Neural cell (in vitro differentiated cells): ENCODE results near the gene BCO1. TPM values are rescaled to one million over a fixed set of nuclear protein-coding genes. Genes with fewer than 3 reads are reported as not detected.

Source experiments
- H2AFZ ChIP-seq: fragments of 200-600, 300-800 bp; sonication (generic), shearing (Covaris generic); 2 replicates; pipeline ENCODE4 v1.6.0; 2014; ENCODE audit warnings: low read depth, mild to moderate bottlenecking, antibody characterized with exemption, low read length, moderate library complexity
- H3F3A ChIP-seq: fragments of 200-600 bp; shearing (Covaris generic); 2 replicates; pipeline ENCODE4 v1.6.1; 2016; ENCODE audit warnings: mild to moderate bottlenecking, moderate library complexity, mixed read lengths, antibody characterized with exemption, low read length; ENCODE audit not compliant: insufficient read depth, poor library complexity, severe bottlenecking
- H3K27ac ChIP-seq: fragments of 200-600, 300-800 bp; sonication (generic), shearing (Covaris generic); 2 replicates; pipeline ENCODE4 v1.5.1; 2014; ENCODE audit warnings: mild to moderate bottlenecking, low read length, moderate library complexity
- H3K27me3 ChIP-seq: fragments of 300-800, 200-600 bp; sonication (generic), shearing (Covaris generic); 2 replicates; pipeline ENCODE4 v1.6.0; 2014; ENCODE audit warnings: mild to moderate bottlenecking, low read depth, low read length, moderate library complexity; ENCODE audit not compliant: insufficient read depth
- H3K36me3 ChIP-seq: fragments of 300-800, 200-600 bp; sonication (generic), shearing (Covaris generic); 2 replicates; pipeline ENCODE4 v1.5.1; 2014; ENCODE audit warnings: mild to moderate bottlenecking, antibody characterized with exemption, low read length, moderate library complexity; ENCODE audit not compliant: insufficient read depth
- H3K4me2 ChIP-seq: fragments of 300-800, 200-600 bp; sonication (generic), shearing (Covaris generic); 2 replicates; pipeline ENCODE4 v1.6.0; 2014; ENCODE audit warnings: mild to moderate bottlenecking, low read length
- H3K4me3 ChIP-seq: fragments of 300-800, 200-600 bp; sonication (generic), shearing (Covaris generic); 2 replicates; pipeline ENCODE4 v1.5.1; 2014; ENCODE audit warnings: mild to moderate bottlenecking, low read length, moderate library complexity
- H3K79me2 ChIP-seq: fragments of 200-600 bp; shearing (Covaris generic); replicated peaks from 2 replicates; pipeline ENCODE4 v1.6.0; 2014; ENCODE audit warnings: mild to moderate bottlenecking, low read length, moderate library complexity; ENCODE audit not compliant: insufficient read depth
- H3K9ac ChIP-seq: fragments of 300-800, 200-600 bp; sonication (generic), shearing (Covaris generic); 2 replicates; pipeline ENCODE4 v1.6.1; 2016; ENCODE audit warnings: mild to moderate bottlenecking, low read length, mixed read lengths
- H3K9me2 ChIP-seq: fragments of 200-600 bp; shearing (Covaris generic); 2 replicates; pipeline ENCODE4 v1.6.1; 2016; ENCODE audit warnings: mild to moderate bottlenecking, low read length, mixed read lengths; ENCODE audit not compliant: insufficient read depth
- H3K9me3 ChIP-seq: fragments of 200-600, 300-800 bp; sonication (generic), shearing (Covaris generic); 2 replicates; pipeline ENCODE4 v1.6.1; 2016; ENCODE audit warnings: mild to moderate bottlenecking, mixed run types, low read length, moderate library complexity, mixed read lengths
- H4K20me1 ChIP-seq: fragments of 200-600 bp; shearing (Covaris generic); 2 replicates; pipeline ENCODE4 v1.6.1; 2016; ENCODE audit warnings: mild to moderate bottlenecking, mixed run types; ENCODE audit not compliant: insufficient read depth
- CTCF ChIP-seq: fragments of 450-650 bp; IDR thresholded peaks from 2 replicates; pipeline ENCODE4 v1.5.1; 2014; ENCODE audit warnings: antibody characterized with exemption, mild to moderate bottlenecking, moderate library complexity; ENCODE audit not compliant: poor library complexity, severe bottlenecking
- EP300 ChIP-seq: fragments of 450-650 bp; conservative IDR thresholded peaks from 2 replicates; pipeline ENCODE4 v1.6.1; 2014; ENCODE audit warnings: antibody characterized with exemption, mild to moderate bottlenecking, moderate library complexity; ENCODE audit not compliant: poor library complexity, severe bottlenecking
- EZH2 ChIP-seq: fragments of 200-600, 300-800 bp; shearing (Covaris generic), sonication (generic); IDR thresholded peaks from 2 replicates; pipeline ENCODE4 v1.6.1; 2014; ENCODE audit warnings: antibody characterized with exemption, low read length, borderline replicate concordance, mild to moderate bottlenecking; ENCODE audit not compliant: insufficient read depth, poor library complexity, severe bottlenecking
- MXI1 ChIP-seq: fragments of 450-650 bp; conservative IDR thresholded peaks from 2 replicates; pipeline ENCODE4 v1.6.1; 2014; ENCODE audit warnings: antibody characterized with exemption, mild to moderate bottlenecking; ENCODE audit not compliant: poor library complexity, severe bottlenecking
- POLR2AphosphoS5 ChIP-seq: IDR thresholded peaks from 2 replicates; pipeline ENCODE4 v1.6.1; 2012
- RAD21 ChIP-seq: fragments of 450-650 bp; conservative IDR thresholded peaks from 2 replicates; pipeline ENCODE4 v1.6.1; 2014; ENCODE audit warnings: antibody characterized with exemption, mild to moderate bottlenecking, moderate library complexity
- SMC3 ChIP-seq: fragments of 450-650 bp; conservative IDR thresholded peaks from 2 replicates; pipeline ENCODE4 v1.6.1; 2014; ENCODE audit warnings: antibody characterized with exemption, mild to moderate bottlenecking, moderate library complexity; ENCODE audit not compliant: poor library complexity
- TAF1 ChIP-seq: IDR thresholded peaks from 2 replicates; pipeline ENCODE4 v1.6.1; 2012; ENCODE audit warnings: low read depth
- polyA plus RNA-seq: library from polyadenylated mRNA; depleted of rRNA; stranded (reverse); fragments of >200 nt; gene quantifications from 2 replicates; pipeline ENCODE4 v1.2.3, GENCODE V29; 2014
- TF ChIP-seq, protein P1 (sequence below): IDR thresholded peaks from 2 replicates; pipeline ENCODE4 v1.6.1; 2012; ENCODE audit warnings: borderline replicate concordance

The BCO1 gene
- polyA plus RNA-seq, 1 donor from 2014 or later, result not detected

- TF ChIP-seq EP300 (no peak), POLR2AphosphoS5 (no peak)
These were observed 570 bp upstream of the BCO1 start (continued) for GRCh38 chr16:81237942-81238295.

- no peaks in the 10 kb centered on the region for H3K9me2 ChIP-seq
- H3K9me3 ChIP-seq, result no peaks in the 10 kb centered on the region
- TF ChIP-seq MXI1 (no peak), EP300 (no peak), SMC3 (no peak), POLR2AphosphoS5 (no peak), TAF1 (no peak), EZH2 (no peak), CTCF (no peak), RAD21 (no peak)
- TF ChIP-seq, protein P1, sequence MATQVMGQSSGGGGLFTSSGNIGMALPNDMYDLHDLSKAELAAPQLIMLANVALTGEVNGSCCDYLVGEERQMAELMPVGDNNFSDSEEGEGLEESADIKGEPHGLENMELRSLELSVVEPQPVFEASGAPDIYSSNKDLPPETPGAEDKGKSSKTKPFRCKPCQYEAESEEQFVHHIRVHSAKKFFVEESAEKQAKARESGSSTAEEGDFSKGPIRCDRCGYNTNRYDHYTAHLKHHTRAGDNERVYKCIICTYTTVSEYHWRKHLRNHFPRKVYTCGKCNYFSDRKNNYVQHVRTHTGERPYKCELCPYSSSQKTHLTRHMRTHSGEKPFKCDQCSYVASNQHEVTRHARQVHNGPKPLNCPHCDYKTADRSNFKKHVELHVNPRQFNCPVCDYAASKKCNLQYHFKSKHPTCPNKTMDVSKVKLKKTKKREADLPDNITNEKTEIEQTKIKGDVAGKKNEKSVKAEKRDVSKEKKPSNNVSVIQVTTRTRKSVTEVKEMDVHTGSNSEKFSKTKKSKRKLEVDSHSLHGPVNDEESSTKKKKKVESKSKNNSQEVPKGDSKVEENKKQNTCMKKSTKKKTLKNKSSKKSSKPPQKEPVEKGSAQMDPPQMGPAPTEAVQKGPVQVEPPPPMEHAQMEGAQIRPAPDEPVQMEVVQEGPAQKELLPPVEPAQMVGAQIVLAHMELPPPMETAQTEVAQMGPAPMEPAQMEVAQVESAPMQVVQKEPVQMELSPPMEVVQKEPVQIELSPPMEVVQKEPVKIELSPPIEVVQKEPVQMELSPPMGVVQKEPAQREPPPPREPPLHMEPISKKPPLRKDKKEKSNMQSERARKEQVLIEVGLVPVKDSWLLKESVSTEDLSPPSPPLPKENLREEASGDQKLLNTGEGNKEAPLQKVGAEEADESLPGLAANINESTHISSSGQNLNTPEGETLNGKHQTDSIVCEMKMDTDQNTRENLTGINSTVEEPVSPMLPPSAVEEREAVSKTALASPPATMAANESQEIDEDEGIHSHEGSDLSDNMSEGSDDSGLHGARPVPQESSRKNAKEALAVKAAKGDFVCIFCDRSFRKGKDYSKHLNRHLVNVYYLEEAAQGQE, result no peak
- no peaks in the 10 kb centered on the region for H4K20me1 ChIP-seq
- H3K27ac ChIP-seq, result no peak overlapping the region
- no peaks in the 10 kb centered on the region for H3K36me3 ChIP-seq
- H3K9ac ChIP-seq, result no peak overlapping the region
- no peak overlapping the region for H2AFZ ChIP-seq
- no peaks in the 10 kb centered on the region for H3K27me3 ChIP-seq
- H3K79me2 ChIP-seq, result no peaks in the 10 kb centered on the region
- no peak overlapping the region for H3K4me2 ChIP-seq
- H3F3A ChIP-seq, result no peaks in the 10 kb centered on the region
- no peak overlapping the region for H3K4me3 ChIP-seq
These were observed 1.1 kb downstream of the BCO1 start for GRCh38 chr16:81239367-81240121.

DNA sequence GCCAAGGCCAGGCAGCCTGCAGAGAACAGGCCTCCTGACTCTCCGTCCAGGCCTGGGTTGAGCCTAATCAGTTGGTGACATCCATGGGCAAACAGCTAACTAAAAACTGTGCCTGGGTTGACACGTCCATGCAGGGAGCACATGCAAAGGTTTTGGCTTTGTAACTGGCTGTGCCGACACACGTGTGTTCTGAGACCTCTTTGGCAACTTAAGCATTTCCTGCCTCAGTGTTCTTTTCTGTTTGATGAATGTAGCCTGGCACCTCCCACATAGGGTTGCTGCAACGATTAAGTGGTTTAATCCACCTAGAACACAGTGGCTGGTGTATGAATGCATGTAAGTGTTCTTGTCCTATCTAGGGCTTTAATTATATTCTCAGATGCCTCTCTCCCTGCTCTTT lies 3.2 kb downstream of the BCO1 start:
- Histone ChIP-seq H3K9me3 (no peaks in the 10 kb centered on the region), H3F3A (no peaks in the 10 kb centered on the region), H2AFZ (no peak overlapping the region), H3K27me3 (no peaks in the 10 kb centered on the region), H3K4me3 (no peak overlapping the region), H3K4me2 (no peak overlapping the region), H4K20me1 (no peaks in the 10 kb centered on the region), H3K9ac (no peak overlapping the region), H3K27ac (no peak overlapping the region), H3K36me3 (no peaks in the 10 kb centered on the region), H3K9me2 (no peaks in the 10 kb centered on the region), H3K79me2 (no peaks in the 10 kb centered on the region)
- TF ChIP-seq, protein P1, result no peak
- TF ChIP-seq EP300 (no peak), SMC3 (no peak)
